COR-L47 (cell line): ENCODE data around the gene HYAL2.
"Not testable (repeated sequence)": the region's sequence is repeated elsewhere in the genome, so short reads cannot be mapped to it uniquely, and the experiment has no call there.

Source experiments
- DNase-seq: peaks from one replicate; lab custom pipeline; 2025; lab: John Stamatoyannopoulos, UW

Gene HYAL2

DNA sequence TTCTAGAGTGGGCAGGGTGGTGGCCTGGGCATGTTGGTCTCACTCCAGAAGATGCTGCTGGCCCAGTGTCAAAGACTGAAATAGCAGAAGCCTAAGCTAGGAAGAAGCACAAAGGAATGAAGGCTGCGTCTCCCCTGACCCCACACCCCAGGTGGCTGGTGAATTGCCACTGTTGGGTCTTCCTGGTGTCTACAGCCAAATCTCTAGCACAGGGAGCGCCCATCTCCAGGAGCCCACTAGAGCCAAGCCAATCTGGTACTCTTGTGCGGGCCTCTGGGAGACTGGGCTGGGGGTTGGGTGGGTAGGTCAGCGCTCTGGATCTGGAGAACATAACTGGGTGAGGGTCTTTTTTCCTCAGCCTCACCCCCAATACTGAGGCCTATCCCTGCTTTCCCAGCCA lies 4.6 kb upstream of the HYAL2 start:
- DNase-seq: no peak

DNA sequence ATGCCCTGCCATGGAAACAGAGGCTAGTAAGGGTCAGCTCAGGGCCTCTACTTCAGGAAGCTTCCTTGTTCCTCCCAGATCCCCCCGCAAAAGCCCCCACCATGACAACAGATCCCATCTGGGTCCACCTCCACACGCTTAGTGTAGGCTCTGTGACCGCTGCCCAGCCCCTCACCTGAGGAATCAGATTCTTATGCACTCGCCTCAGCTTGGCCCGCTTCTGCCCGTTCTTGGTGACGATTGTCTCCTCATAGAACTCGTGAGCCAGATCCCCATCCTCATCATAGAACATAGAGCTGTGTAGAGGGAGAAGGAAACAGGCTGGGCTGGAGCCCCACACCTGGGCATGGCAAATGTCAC lies 3.6 kb upstream of the HYAL2 start:
- no peak for DNase-seq

DNA sequence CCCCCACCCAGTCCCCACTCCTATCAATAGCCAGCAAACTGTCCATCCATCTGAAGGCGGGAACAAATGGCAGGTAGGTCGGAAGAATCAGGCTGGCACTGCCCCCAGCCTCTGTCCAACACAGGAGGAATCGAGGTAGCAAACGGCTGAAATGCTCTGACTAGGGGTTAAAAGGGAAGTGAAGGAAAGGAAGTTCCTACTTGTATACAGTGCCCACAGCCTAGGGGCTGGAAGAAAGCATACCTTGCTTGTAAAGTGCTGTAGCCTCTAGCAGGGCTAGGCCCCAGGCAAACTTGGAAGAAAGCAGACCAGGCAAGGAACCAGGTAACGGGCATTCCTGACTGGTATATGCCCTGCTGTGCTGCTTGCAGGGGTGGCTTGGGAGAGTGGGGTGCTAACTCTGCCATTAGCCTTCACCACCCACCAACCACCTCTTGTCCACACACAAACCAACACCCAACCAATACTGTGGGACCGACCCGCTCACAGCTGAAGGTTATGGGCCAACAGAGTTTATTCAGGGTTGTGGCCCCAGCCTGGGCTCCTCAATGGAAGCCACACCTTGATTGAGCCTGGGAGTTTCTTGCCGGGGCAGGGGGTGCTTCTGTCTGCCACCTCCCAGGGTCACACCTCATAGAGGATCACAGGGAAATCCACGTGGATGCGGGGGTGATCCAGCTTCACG lies 3.1 kb upstream of the HYAL2 start:
- no peak for DNase-seq

DNA sequence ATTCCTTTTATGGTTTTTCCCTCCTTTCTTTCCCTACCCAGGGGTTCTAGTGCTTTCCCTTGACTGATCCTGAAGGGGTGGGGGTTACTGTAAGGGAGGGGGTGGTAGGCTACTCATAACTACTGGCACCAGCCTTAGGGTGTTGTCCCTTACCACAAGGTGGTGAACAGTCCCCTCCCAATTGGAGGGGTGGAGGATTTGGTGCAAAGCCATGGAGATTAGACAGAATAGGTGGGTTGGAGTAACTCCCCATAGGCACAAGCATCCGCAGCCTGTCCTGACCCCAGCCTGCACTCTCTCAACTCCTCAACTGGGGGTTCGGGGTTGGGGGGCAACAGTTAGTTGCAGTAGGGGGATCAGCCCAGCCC lies 2.6 kb upstream of the HYAL2 start:
- DNase-seq: no peak

DNA sequence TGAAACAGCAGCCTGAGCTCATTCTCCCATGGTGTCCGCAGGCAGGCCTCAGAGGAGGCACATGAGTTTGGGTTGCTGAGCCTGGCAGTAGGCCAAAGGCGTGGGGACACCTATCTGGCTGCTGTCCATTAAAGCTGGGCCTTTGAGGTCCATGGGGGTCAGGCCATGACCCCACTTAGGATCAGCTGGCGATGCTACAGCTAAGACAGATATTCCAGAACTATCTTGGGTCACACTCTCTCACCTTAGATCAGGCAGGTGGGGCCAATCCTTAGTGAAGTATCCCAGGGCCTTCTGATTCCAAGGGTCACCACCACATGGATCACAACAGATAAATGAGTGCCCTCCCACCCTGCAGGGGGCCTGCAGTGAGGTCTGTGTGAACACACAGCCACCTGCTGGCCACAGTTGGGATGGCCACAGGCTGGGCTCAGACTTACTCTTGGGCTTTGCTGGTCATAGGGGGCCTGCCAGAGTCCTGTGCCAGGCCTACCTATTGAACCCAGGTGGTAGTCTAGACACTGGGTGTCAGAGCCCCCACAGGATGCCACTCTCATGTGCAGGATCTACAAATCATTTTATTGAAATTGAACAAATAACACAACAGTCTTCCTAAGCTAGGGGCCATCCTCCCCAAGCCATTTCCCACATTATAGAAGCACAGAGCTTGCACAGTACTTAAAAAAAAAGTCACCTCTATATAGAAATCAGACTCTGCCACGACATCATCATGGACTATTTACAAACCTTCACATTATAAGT lies 2.0 kb upstream of the HYAL2 start:
- peak; percentile 53 for DNase-seq

DNA sequence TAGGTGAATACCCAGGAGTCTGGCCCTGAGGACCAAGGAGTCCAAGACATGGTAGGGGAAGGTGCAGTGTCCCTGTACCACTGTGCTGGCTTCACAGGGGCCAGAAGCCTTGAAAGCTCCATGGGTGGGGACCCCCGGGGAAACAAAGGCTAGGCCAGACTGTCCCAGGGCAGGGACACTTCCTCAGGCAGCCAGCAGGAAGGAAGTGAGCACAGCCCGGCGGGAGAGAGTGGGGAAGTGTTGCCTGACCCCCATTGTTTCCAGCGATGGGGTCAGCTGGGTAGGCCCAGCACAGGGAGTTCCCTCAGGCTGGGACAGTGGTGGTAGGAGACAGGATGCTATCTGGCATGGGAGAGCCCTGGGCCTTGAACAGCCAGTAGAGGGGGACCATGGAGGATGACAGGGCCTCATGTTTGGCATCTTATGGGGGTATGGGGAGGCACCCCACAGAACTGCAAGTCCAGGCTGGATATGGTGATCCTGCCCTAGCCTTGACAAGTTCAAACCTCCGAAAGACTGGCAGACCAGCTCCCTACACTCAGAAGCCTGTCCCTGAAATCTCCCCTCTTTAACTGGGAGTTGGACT lies 1.2 kb upstream of the HYAL2 start:
- DNase-seq: no peak

DNA sequence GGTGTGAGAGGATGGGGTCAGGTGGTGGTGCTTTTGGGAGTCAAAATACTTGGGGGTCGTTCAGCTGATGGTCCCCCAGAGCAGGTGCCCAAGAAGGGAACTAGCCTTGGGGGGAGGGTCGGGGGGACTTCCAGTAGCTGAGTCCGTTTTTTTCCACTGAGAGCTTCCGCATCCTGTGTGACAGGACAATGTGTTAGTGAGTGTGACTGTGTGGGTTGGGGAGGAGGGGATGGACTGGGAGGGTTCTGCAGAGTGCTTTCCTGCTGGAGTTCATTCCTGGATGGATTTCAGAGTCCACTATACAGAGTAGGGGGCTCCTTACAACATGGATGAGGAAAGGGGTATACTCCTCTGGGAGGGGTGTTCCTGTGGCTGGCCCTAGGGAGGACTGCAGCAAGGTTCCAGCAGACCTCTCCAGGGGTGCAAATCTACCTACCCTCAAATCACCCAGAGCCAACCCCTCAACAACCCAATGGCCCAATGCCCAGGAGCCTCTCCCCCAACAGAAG lies 601 bp upstream of the HYAL2 start:
- DNase-seq: no peak

DNA sequence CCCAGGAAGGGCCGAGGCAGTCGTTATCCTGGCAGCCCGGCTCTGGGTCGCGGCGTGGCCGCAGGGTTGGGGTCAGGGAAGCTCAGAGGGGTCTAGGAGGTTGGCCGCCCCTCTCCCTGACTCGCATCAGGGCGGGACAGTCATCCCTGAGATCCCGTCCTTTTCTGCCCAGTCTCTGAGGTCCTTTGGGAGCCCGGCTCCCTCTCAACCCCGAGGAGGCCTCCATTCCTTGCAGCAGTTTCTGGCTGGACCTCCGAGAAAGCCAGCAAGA lies 495 bp downstream of the HYAL2 start:
- DNase-seq: no peak

DNA sequence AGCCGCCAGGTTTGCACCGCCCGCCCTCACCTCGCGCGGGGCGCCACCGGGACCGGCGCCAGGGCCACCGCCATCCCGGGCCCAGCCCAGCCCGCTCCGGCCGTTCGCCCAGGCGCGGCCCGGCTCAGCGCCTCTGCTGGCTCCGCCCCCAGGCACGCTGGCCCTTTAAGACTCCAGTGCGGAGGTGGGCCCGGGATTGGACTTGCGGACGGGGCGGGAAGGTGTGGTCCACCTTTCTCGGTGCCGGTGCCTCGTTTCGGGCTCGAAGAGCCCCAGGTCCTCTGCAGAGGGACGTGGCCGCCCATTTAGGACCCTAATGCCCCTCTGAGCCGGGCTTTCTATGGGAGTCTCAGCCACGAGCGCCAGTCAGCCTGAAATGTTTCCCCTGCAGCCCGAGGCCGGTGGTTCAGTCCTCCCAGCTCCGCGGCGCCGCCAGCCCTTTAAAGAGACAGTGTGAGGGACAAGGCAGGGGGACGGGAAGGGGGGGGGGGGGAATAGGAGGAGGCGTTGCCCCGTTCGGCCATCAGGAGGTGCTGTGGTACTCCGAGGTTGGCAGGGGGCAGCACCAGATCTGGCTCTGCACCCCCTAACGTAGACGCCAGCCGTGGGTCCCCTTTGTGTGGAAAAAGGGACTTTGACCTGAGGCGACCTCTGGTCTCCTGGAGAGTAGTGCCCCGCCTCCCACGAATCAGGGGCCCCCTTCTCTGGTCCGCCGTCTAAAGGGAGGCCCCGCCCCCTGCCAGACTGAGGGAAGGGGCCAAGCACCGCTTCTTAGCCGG lies 1.0 kb downstream of the HYAL2 start:
- DNase-seq: peak; percentile 50

DNA sequence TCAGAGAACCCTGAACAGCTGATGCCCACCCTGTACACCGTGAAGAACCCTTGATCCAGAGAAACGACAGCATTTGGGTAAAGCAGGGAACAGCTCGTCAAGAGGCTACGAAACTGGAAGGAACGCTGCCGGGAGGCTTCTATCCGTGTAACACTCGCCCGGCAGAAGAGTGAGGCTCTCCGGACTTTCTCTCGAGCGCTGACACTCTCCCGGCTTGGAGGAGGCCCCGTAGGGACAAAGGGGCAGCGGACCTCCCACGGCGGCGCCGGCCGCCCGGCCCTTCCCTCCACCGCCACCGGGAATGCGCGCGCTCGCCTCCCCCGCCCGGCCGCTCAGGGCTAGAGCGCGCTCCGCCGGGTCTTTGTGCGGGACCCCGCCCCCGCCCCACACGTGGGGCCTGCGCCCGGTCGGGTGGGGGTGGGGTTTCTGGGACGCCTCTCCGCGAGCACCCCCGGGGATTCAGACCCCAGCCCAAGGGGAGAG lies 1.7 kb downstream of the HYAL2 start:
- DNase-seq: peak; percentile 46

DNA sequence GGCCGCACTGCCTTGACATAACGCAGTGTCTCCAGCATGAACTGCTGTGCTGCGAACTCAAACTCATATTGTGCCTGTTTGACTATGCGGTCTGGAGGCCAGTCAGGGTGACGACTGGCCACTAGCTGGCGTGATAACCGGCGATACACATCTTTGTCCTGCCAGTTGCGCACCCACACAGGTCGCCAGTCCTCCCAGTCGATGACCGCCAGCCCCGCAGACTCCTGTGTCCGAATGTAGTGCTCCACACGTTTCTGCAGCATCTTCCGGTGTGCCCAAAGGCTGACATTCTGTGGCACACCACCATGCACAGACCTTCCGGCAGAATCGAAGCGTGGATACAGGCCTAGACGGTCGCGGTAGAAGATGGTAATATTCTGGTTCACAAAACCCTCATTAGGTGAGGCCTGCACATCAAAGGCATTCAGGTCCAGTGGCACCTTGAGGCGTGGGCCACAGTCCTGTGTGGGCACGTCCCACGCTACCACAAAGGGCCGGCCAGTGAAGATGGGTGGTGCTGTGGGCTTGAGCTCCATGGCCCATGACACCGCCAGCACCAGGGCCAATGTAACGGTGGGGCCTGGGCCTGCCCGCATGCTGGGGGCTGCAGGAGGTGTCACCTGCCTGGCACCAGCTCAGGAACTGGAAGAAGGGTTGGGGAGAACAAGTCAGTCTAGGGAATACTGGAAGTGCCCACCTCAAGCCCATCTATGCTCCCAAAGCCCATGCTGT lies 2.5 kb downstream of the HYAL2 start:
- DNase-seq: no peak

DNA sequence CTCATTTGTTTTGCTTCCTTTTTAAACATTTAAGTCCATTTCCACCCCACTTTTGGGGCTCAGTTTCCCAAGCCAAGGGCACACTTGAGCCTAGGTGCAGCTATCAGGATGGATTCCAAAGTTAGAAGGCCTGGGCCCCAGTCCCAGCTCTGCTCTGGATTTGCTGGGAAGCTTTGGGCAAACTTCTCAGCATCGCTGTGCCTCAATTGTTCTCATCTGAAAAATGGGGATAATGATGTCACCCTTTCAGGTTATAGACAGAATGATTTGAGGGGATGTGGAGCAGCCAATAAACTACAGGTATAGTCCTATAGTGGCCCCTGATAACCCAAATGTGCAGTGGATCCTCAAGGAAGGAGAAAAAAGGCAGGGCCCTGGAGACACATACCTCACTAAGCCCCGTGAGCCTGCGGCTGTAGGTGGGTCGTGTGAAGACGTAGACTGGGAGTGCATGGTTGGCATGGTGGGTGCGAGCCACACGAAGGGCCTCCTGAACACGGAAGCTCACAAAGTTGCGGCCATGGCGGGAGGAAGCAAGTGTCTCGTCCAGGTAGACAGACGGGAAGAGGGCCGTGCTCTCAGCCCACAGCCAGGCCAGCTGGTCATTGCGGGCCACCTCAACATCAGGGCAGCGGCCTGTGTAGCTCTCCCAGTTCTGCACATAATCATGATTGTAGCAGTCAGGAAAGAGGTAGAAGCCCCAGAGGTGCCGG lies 3.2 kb downstream of the HYAL2 start:
- no peak for DNase-seq

DNA sequence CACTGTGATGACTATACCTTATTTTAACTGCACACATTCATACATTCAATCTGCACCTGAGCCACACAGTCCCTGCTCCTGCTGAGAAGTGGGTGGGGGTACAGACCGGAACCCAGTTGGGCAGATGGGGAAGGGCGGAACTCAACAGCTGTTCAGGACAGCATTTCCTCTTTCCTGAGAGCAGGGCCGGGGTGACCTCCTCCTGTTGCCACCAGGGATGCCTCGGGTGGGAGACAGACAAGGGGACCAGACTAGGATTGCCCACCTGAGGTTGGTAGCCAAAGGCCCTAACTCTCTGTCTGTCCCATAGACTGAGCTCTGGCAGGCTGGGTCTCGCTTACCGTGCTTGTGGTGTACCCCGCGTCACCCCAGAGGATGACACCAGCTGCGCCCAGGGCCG lies 3.9 kb downstream of the HYAL2 start:
- DNase-seq: no peak

DNA sequence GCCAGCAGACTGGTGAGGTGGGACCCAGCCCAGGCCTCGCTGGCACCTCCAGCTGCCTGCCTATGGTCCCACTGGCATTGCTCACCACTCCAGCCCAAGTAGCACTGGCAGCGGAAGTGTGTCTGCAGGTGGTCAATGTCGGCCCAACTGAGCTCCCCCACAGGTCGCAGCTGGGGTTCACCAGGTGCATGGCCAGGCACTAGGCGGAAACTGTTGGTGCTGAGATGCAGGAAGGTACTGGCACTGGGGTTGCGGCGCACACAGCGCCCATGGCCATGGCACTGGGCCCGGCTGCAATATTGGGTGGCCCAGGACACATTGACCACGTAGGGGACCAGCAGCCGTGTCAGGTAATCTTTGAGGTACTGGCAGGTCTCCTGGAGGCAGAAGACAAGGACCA lies 4.4 kb downstream of the HYAL2 start:
- DNase-seq: no peak

DNA sequence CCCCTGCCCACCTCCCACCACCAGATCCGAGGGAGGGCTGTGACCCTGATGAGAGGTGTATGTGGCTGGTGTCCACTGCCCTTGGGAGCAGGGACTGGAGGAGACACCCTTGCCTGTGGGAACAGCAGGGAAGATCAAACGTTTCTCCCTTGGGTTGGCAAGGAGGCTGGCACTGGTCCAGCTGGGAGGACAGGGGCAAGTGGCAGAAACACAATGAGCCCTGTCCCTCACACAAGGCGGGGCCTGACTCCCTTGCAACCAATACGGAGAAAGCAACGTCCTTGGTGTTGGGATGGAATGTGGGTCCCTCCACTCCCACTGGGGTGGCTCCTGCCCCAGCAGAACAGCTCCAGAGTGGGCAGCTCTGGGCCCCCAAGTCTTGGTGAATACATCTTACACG lies 5.2 kb downstream of the HYAL2 start:
- DNase-seq: no peak

DNA sequence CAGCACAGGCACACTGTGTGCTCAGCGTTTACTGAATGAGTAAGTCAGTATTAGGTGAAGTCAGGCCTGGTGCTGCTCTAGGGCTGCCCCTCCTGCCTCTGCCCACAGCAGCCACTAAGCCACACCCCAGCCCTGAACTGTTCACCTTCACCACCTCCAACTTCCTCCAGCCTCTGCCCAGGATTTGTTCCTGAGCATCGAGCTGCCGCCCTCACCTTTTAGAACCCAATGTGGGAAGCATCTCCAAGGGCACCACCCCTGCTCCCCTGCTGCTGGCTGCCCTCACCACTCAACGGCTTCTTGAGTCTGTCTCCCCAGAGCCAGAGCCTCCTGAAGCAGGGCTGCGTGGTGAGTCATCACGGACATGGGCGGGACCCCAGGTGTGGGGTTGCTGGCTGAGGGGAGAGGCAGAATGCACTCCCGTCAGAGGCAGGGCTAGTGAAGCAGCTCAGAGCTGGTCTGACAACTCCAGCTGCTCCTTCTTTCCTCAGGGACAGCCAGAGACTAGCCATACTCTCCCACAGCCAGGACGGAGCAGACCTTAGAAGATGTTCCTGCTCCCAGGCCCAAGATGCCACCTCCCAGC lies 5.8 kb downstream of the HYAL2 start:
- DNase-seq: peak; percentile 2

DNA sequence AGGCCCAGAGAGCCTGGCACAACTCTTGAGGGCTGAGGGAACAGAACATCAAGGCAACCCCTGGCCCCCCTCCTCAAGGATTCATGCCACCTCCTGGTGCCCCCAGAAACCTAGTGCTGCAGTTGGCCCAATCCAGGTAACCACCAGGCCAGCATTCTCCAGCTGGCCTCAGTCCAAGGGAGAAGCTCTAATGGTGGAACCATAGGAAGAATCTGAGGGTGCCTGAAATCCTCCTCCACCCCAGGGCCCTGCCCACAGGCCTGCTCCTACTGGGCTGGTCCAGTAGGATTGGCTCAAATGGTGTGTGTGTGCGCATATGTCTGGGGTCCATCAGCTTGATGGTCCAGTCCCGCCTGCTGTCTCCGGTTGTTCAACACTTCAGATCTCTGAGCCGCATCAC lies 7.7 kb downstream of the HYAL2 start:
- DNase-seq: no peak

DNA sequence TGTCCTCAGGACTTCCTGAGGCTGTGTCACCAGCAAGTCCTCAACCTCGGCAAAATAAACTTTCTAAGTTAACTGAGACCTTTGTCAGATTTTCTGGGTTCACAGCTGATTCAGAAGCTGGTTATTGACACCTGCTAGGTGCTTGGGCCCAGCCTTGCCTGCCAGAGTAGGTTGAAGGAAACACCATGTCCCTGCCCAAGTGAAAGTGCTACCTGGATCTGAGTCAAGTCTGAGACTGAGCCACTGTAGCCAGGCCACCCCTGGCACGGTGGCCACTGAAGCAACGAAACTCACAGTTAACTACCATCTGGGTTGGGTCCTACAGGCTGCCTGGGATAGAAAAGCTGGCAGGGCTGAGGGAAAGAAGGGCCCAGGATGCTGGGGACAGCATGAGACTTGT lies 8.2 kb downstream of the HYAL2 start:
- DNase-seq: no peak

DNA sequence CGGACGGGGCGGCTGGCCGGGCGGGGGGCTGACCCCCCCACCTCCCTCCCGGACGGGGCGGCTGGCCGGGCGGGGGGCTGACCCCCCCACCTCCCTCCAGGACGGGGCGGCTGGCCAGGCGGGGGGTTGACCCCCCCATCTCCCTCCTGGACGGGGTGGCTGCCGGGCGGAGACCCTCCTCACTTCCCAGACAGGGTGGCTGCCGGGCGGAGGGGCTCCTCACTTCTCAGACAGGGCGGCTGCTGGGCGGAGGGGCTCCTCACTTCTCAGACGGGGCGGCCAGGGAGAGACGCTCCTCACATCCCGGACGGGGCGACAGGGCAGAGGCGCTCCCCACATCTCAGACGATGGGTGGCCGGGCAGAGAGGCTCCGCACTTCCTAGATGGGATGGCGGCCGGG lies 10.5 kb downstream of the HYAL2 start:
- not testable (repeated sequence) for DNase-seq

DNA sequence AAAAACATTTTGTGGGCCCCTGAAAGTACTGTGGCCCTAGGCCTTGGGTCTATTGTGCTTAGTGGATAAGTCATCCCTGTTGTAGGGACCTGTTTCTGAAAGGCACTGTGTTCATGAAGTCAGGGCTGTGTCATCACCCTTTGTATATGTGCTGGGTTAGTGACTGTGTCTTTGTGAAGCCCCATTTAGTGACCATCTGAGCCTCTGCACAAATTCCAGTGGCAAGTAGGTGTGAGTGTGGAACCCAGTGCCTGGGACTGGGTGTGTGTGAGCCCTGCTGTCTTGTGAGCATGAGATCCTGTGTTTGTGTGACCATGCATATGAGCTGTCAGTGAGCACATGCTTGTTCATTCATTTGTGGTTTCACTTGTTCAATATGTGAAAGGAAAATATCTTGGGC lies 17.9 kb downstream of the HYAL2 start:
- no peak for DNase-seq
